CD4-positive, alpha-beta memory T cell (primary cell): ENCODE data around the gene RCAN1. TPM values are rescaled to one million over a fixed set of nuclear protein-coding genes. Genes with fewer than 3 reads are reported as not detected.

Source experiments
- CTCF ChIA-PET: fragments of 350-600 bp; sonication (Branson Sonifier 250); formaldehyde crosslinking; loops from one replicate; lab custom pipeline; 2021; ENCODE audit warnings: inconsistent platforms; ENCODE audit not compliant: partially characterized antibody; lab: Charles Lee
- POLR2A ChIA-PET: fragments of 350-600 bp; sonication (Branson Sonifier 250); formaldehyde crosslinking; loops from one replicate; lab custom pipeline; 2021; ENCODE audit not compliant: partially characterized antibody; lab: Charles Lee
- DNase-seq, 5 donors: peaks; one replicate each; pipeline versions ENCODE4 v3.0.0 to v3.0.0-alpha.2; 2020 to 2022; ENCODE audit warnings: mixed read lengths in 1 of 5
- H3K27ac ChIP-seq: one replicate; pipeline ENCODE4 v1.7.0; 2013; ENCODE audit warnings: low read depth, low read length
- H3K27me3 ChIP-seq: 2 replicates; pipeline ENCODE4 v1.7.0; 2013; ENCODE audit warnings: mild to moderate bottlenecking, low read length, moderate library complexity; ENCODE audit not compliant: insufficient read depth
- H3K36me3 ChIP-seq: 2 replicates; pipeline ENCODE4 v1.7.0; 2013; ENCODE audit warnings: mild to moderate bottlenecking, low read length, moderate library complexity; ENCODE audit not compliant: insufficient read depth
- H3K4me1 ChIP-seq: 2 replicates; pipeline ENCODE4 v1.7.0; 2013; ENCODE audit warnings: mild to moderate bottlenecking, low read length, moderate library complexity; ENCODE audit not compliant: insufficient read depth
- H3K4me3 ChIP-seq, 2 donors: one replicate each; pipeline ENCODE4 v1.7.0; 2013; ENCODE audit warnings: low read length in 2 of 2, mild to moderate bottlenecking in 1 of 2
- H3K9me3 ChIP-seq, 2 donors: one replicate each; pipeline ENCODE4 v1.7.0; 2013; ENCODE audit warnings: low read length in 2 of 2, control low read depth in 1 of 2; ENCODE audit not compliant: control insufficient read depth in 1 of 2
- H3K27ac Mint-ChIP-seq, 7 donors: one replicate each; pipeline ENCODE4 v1.8.0; 2020 to 2021; ENCODE audit warnings: mixed read lengths in 7 of 7, mild to moderate bottlenecking in 6 of 7, inconsistent platforms in 3 of 7, moderate library complexity in 3 of 7
- H3K27me3 Mint-ChIP-seq, 2 donors: one replicate each; pipeline ENCODE4 v1.8.0; 2020 to 2021; ENCODE audit warnings: mixed read lengths in 2 of 2
- H3K36me3 Mint-ChIP-seq, 2 donors: one replicate each; pipeline ENCODE4 v1.8.0; 2020 to 2021; ENCODE audit warnings: mixed read lengths in 2 of 2, inconsistent platforms in 1 of 2, mild to moderate bottlenecking in 1 of 2
- H3K4me1 Mint-ChIP-seq, 4 donors: one replicate each; pipeline ENCODE4 v1.8.0; 2020 to 2021; ENCODE audit warnings: mixed read lengths in 4 of 4, mild to moderate bottlenecking in 1 of 4
- H3K4me3 Mint-ChIP-seq, 8 donors: one replicate each; pipeline ENCODE4 v1.8.0; 2020 to 2021; ENCODE audit warnings: mixed read lengths in 8 of 8, mild to moderate bottlenecking in 7 of 8, moderate library complexity in 6 of 8, inconsistent platforms in 3 of 8
- H3K9me3 Mint-ChIP-seq, 8 donors: one replicate each; pipeline ENCODE4 v1.8.0; 2020 to 2021; ENCODE audit warnings: mixed read lengths in 8 of 8, mild to moderate bottlenecking in 5 of 8, inconsistent platforms in 3 of 8, moderate library complexity in 1 of 8
- intact Hi-C: fragments of 100-400 bp; cut with micrococcal nuclease; formaldehyde crosslinking; loops from one replicate; pipeline ENCODE4 v1.15.1; 2023
- polyA plus RNA-seq, 2 donors: library from polyadenylated mRNA; unstranded; fragments of 300-500 nt; fragmentation: Illumina TruSeq; gene quantifications; one replicate each; pipeline ENCODE4 v1.2.3, GENCODE V29; 2021
- total RNA-seq, 2 experiments: library from RNA; stranded (reverse); gene quantifications; one replicate each; pipeline ENCODE4 v1.2.3, GENCODE V29; 2021

RCAN1 gene
- total and polyA plus RNA-seq, 4 experiments from 2014 or later = 4.7 to 15.0 (median 9.2) TPM

- POLR2A ChIA-PET = no interaction called here
- H3K36me3 Mint-ChIP-seq = no peaks in the 10 kb centered on the region
- H3K27ac Mint-ChIP-seq = no peak overlapping the region
- H3K27me3 Mint-ChIP-seq = peaks cover 18 to 25% of the 10 kb centered on the region in 2 donors
- CTCF ChIA-PET = interaction anchor here (2.2 kb wide), 1 partner anchor 8 kb away, joined by 9 read pairs; no protein-coding TSS in a partner anchor
- H3K4me3 Mint-ChIP-seq = no peak overlapping the region
- Histone ChIP-seq H3K27ac (no peak overlapping the region), H3K27me3 (no peaks in the 10 kb centered on the region), H3K4me1 (no peaks in the 10 kb centered on the region), H3K4me3 (no peak overlapping the region), H3K36me3 (no peaks in the 10 kb centered on the region), H3K9me3 (no peaks in the 10 kb centered on the region)
- H3K4me1 Mint-ChIP-seq = no peaks in the 10 kb centered on the region
- intact Hi-C loops = no loop called here
- no peaks in the 10 kb centered on the region for H3K9me3 Mint-ChIP-seq
- DNase-seq = no peak
These were observed 8.6 kb upstream of the RCAN1 start for GRCh38 chr21:34623516-34623915.

- intact Hi-C loops = no loop called here
- ChIA-PET CTCF (interaction anchor here (1.1 to 2.2 kb wide), 4 partner anchors 10 to 274 kb away, joined by 3 to 9 read pairs (median 3); no protein-coding TSS in a partner anchor), POLR2A (no interaction called here)
- no peak overlapping the region for H3K27ac Mint-ChIP-seq
- Histone ChIP-seq H3K9me3 (no peaks in the 10 kb centered on the region), H3K4me1 (no peaks in the 10 kb centered on the region), H3K4me3 (no peak overlapping the region), H3K36me3 (no peaks in the 10 kb centered on the region), H3K27me3 (no peaks in the 10 kb centered on the region), H3K27ac (no peak overlapping the region)
- DNase-seq = no peak
- peaks cover 18 to 25% of the 10 kb centered on the region in 2 donors for H3K27me3 Mint-ChIP-seq
- no peaks in the 10 kb centered on the region for H3K4me1 Mint-ChIP-seq
- H3K36me3 Mint-ChIP-seq = no peaks in the 10 kb centered on the region
- H3K4me3 Mint-ChIP-seq = no peak overlapping the region
- no peaks in the 10 kb centered on the region for H3K9me3 Mint-ChIP-seq
These were observed 6.8 kb upstream of the RCAN1 start for GRCh38 chr21:34621434-34622350.

- H3K4me3 Mint-ChIP-seq = no peak overlapping the region
- CTCF ChIA-PET = no interaction called here
These were observed 5.1 kb upstream of the RCAN1 start for GRCh38 chr21:34619841-34620665.

GRCh38 chr21:34618941-34619340, 4.0 kb upstream of the RCAN1 start:
- H3K27me3 ChIP-seq = no peaks in the 10 kb centered on the region
- H3K4me1 ChIP-seq = peaks cover 9% of the 10 kb centered on the region
- H3K27ac ChIP-seq = no peak overlapping the region
- H3K4me3 ChIP-seq = no peak overlapping the region
- H3K27ac Mint-ChIP-seq = no peak overlapping the region
- no peaks in the 10 kb centered on the region for H3K9me3 ChIP-seq
- peaks cover 2 to 11% (median 7%) of the 10 kb centered on the region in 4 donors for H3K4me1 Mint-ChIP-seq
- POLR2A ChIA-PET = no interaction called here
- intact Hi-C loops = no loop called here
- no peak overlapping the region for H3K4me3 Mint-ChIP-seq
- CTCF ChIA-PET = interaction anchor here (0.7 kb wide), 1 partner anchor 251 kb away, joined by 3 read pairs; no protein-coding TSS in a partner anchor
- H3K36me3 Mint-ChIP-seq = peaks cover 0 to 3% of the 10 kb centered on the region in 2 donors
- DNase-seq = no peak
- H3K36me3 ChIP-seq = no peaks in the 10 kb centered on the region
- peaks cover 13 to 14% of the 10 kb centered on the region in 2 donors for H3K27me3 Mint-ChIP-seq
- no peaks in the 10 kb centered on the region for H3K9me3 Mint-ChIP-seq

More at GRCh38 chr21:34619841-34620665, 5.1 kb upstream of the RCAN1 start:
- peak overlapping the region in 1 of 7 donors; percentile 39 for H3K27ac Mint-ChIP-seq
- intact Hi-C loops = no loop called here
- DNase-seq = no peak
- Histone ChIP-seq H3K36me3 (no peaks in the 10 kb centered on the region), H3K4me1 (peaks cover 6% of the 10 kb centered on the region), H3K27me3 (no peaks in the 10 kb centered on the region), H3K4me3 (no peak overlapping the region), H3K9me3 (no peaks in the 10 kb centered on the region), H3K27ac (no peak overlapping the region)
- H3K9me3 Mint-ChIP-seq = no peaks in the 10 kb centered on the region
- H3K36me3 Mint-ChIP-seq = peaks cover 0 to 3% of the 10 kb centered on the region in 2 donors
- POLR2A ChIA-PET = no interaction called here
- H3K4me1 Mint-ChIP-seq = peaks cover 0 to 7% (median 4%) of the 10 kb centered on the region in 4 donors
- peaks cover 14% of the 10 kb centered on the region in 2 donors for H3K27me3 Mint-ChIP-seq

GRCh38 chr21:34617753-34618339, 2.9 kb upstream of the RCAN1 start:
- Mint-ChIP-seq H3K9me3 (no peaks in the 10 kb centered on the region), H3K4me3 (no peak overlapping the region), H3K36me3 (peaks cover 0 to 3% of the 10 kb centered on the region in 2 donors), H3K4me1 (peaks cover 8 to 17% (median 14%) of the 10 kb centered on the region in 4 donors), H3K27ac (no peak overlapping the region), H3K27me3 (peaks cover 2 to 9% of the 10 kb centered on the region in 2 donors)
- ChIA-PET POLR2A (no interaction called here), CTCF (interaction anchor here (0.7 to 1.2 kb wide), 2 partner anchors 9 to 255 kb away, joined by 3 read pairs; no protein-coding TSS in a partner anchor)
- no peak overlapping the region for H3K27ac ChIP-seq
- no peak overlapping the region for H3K4me3 ChIP-seq
- H3K27me3 ChIP-seq = no peaks in the 10 kb centered on the region
- no peaks in the 10 kb centered on the region for H3K9me3 ChIP-seq
- DNase-seq = no peak
- H3K36me3 ChIP-seq = no peaks in the 10 kb centered on the region
- intact Hi-C loops = no loop called here
- H3K4me1 ChIP-seq = peaks cover 16% of the 10 kb centered on the region

- H3K4me1 ChIP-seq = peaks cover 16% of the 10 kb centered on the region
- no peak for DNase-seq
- H3K27ac ChIP-seq = peak overlapping the region; percentile 31
- Mint-ChIP-seq H3K4me3 (peak overlapping the region; percentile 90 to 95 (median 92)), H3K27me3 (peaks cover 0 to 1% of the 10 kb centered on the region in 2 donors), H3K27ac (peak overlapping the region; percentile 85 to 96 (median 93)), H3K4me1 (peaks cover 14 to 25% (median 20%) of the 10 kb centered on the region in 4 donors), H3K36me3 (peaks cover 0 to 3% of the 10 kb centered on the region in 2 donors), H3K9me3 (no peaks in the 10 kb centered on the region)
- ChIA-PET CTCF (interaction anchor here (1.1 to 1.8 kb wide), 5 partner anchors 11 to 248 kb away, joined by 3 to 8 read pairs (median 4); no protein-coding TSS in a partner anchor), POLR2A (interaction anchor here (0.7 to 1.0 kb wide), 2 partner anchors 699 to 704 kb away, joined by 3 read pairs; partner anchors contain the start of gene ATP5PO)
- H3K36me3 ChIP-seq = no peaks in the 10 kb centered on the region
- intact Hi-C loops = loop anchor here (1.0 kb wide), 3 partner anchors 15 to 974 kb away; partner anchors contain the start of genes ATP5PO and CRYZL1
- no peaks in the 10 kb centered on the region for H3K9me3 ChIP-seq
- H3K27me3 ChIP-seq = no peaks in the 10 kb centered on the region
- peak overlapping the region; percentile 18 to 61 for H3K4me3 ChIP-seq
These were observed 538 bp upstream of the RCAN1 start for GRCh38 chr21:34615487-34615814.
